Neural progenitor cell (in vitro differentiated cells): ENCODE data around the gene IL17B. TPM values are rescaled to one million over a fixed set of nuclear protein-coding genes. Genes with fewer than 3 reads are reported as not detected.

Experiments
- DNase-seq: peaks from one replicate; pipeline ENCODE4 v3.0.0-alpha.2; 2016; ENCODE audit warnings: low spot score
- H2AFZ ChIP-seq: fragments of 200-600 bp; sonication (generic); replicated peaks from 2 replicates; pipeline ENCODE4 v1.6.1; 2016; ENCODE audit warnings: antibody characterized with exemption
- H3F3A ChIP-seq: fragments of 200-600 bp; sonication (generic); 2 replicates; pipeline ENCODE4 v1.6.1; 2016; ENCODE audit warnings: antibody characterized with exemption, low read depth
- H3K27ac ChIP-seq: fragments of 200-600 bp; sonication (generic); 2 replicates; pipeline ENCODE4 v1.5.1; 2016; ENCODE audit warnings: mild to moderate bottlenecking
- H3K27me3 ChIP-seq: fragments of 200-600 bp; sonication (generic); 2 replicates; pipeline ENCODE4 v1.6.1; 2016; ENCODE audit warnings: mild to moderate bottlenecking, moderate library complexity
- H3K36me3 ChIP-seq: fragments of 200-600 bp; sonication (generic); 2 replicates; pipeline ENCODE4 v1.5.1; 2016
- H3K4me1 ChIP-seq: fragments of 200-600 bp; sonication (generic); 2 replicates; pipeline ENCODE4 v1.6.1; 2016; ENCODE audit warnings: mixed run types
- H3K4me2 ChIP-seq: fragments of 200-600 bp; sonication (generic); 2 replicates; pipeline ENCODE4 v1.6.1; 2016
- H3K4me3 ChIP-seq: fragments of 200-600 bp; sonication (generic); 2 replicates; pipeline ENCODE4 v1.5.1; 2016
- H3K79me2 ChIP-seq: fragments of 200-600 bp; sonication (generic); 2 replicates; pipeline ENCODE4 v1.6.1; 2016; ENCODE audit warnings: low read depth
- H3K9ac ChIP-seq: fragments of 200-600 bp; sonication (generic); 2 replicates; pipeline ENCODE4 v1.6.1; 2016
- H3K9me3 ChIP-seq: fragments of 200-600 bp; sonication (generic); 2 replicates; pipeline ENCODE4 v1.5.1; 2016; ENCODE audit warnings: low read depth
- H4K20me1 ChIP-seq: fragments of 200-600 bp; sonication (generic); 2 replicates; pipeline ENCODE4 v1.6.1; 2016; ENCODE audit warnings: low read depth
- H3K27ac Mint-ChIP-seq: 3 replicates; pipeline ENCODE4 v1.8.0; 2021; ENCODE audit warnings: mixed read lengths
- H3K27me3 Mint-ChIP-seq: 2 replicates; pipeline ENCODE4 v1.8.0; 2022; ENCODE audit warnings: low read depth, mild to moderate bottlenecking, inconsistent platforms, moderate library complexity, mixed read lengths; ENCODE audit not compliant: insufficient read depth
- H3K36me3 Mint-ChIP-seq: 3 replicates; pipeline ENCODE4 v1.8.0; 2021; ENCODE audit warnings: mixed read lengths
- H3K4me1 Mint-ChIP-seq: 3 replicates; pipeline ENCODE4 v1.8.0; 2021; ENCODE audit warnings: mixed read lengths
- H3K4me3 Mint-ChIP-seq: 3 replicates; pipeline ENCODE4 v1.8.0; 2021; ENCODE audit warnings: mild to moderate bottlenecking, moderate library complexity, mixed read lengths
- H3K9me3 Mint-ChIP-seq: 3 replicates; pipeline ENCODE4 v1.8.0; 2020; ENCODE audit warnings: mixed read lengths
- CTCF ChIP-seq: fragments of 200-600 bp; sonication (generic); IDR thresholded peaks from 2 replicates; pipeline ENCODE4 v1.5.1; 2017; ENCODE audit warnings: antibody characterized with exemption, mild to moderate bottlenecking
- EZH2 ChIP-seq: fragments of 200-600 bp; sonication (generic); IDR thresholded peaks from 2 replicates; pipeline ENCODE4 v1.6.1; 2017; ENCODE audit warnings: antibody characterized with exemption, mild to moderate bottlenecking, moderate library complexity
- EZH2phosphoT487 ChIP-seq: fragments of 200-600 bp; sonication (generic); IDR thresholded peaks from 2 replicates; pipeline ENCODE4 v1.6.1; 2017; ENCODE audit warnings: antibody characterized with exemption
- total RNA-seq: library from RNA; depleted of rRNA; stranded (reverse); fragments of >200 nt; gene quantifications from 2 replicates; pipeline ENCODE4 v1.2.3, GENCODE V29; 2015; ENCODE audit warnings: low replicate concordance

Gene IL17B
- total RNA-seq, 1 donor from 2014 or later = not detected

- no peak for DNase-seq
- no peaks in the 10 kb centered on the region for H3K27me3 ChIP-seq
- no peak overlapping the region for H3K9ac ChIP-seq
- H3K4me1 ChIP-seq = peaks cover 43% of the 10 kb centered on the region
- no peak overlapping the region for H2AFZ ChIP-seq
- no peaks in the 10 kb centered on the region for H3K79me2 ChIP-seq
- H3K4me3 ChIP-seq = no peak overlapping the region
- H3K36me3 ChIP-seq = no peaks in the 10 kb centered on the region
- no peak overlapping the region for H3K27ac Mint-ChIP-seq
- H4K20me1 ChIP-seq = no peaks in the 10 kb centered on the region
- no peak overlapping the region for H3K4me2 ChIP-seq
- H3K4me1 Mint-ChIP-seq = peaks cover 59% of the 10 kb centered on the region
- H3K27ac ChIP-seq = peak overlapping the region; percentile 22
- H3K36me3 Mint-ChIP-seq = no peaks in the 10 kb centered on the region
- no peak for TF ChIP-seq CTCF
- no peak for TF ChIP-seq EZH2
- no peak for TF ChIP-seq EZH2phosphoT487
- H3K4me3 Mint-ChIP-seq = no peak overlapping the region
- H3F3A ChIP-seq = peaks cover 5% of the 10 kb centered on the region
- no peaks in the 10 kb centered on the region for H3K9me3 Mint-ChIP-seq
- peaks cover 6% of the 10 kb centered on the region for H3K27me3 Mint-ChIP-seq
- H3K9me3 ChIP-seq = no peaks in the 10 kb centered on the region
Observed at GRCh38 chr5:149419532-149419858, 40.4 kb upstream of the IL17B start.

- H3K79me2 ChIP-seq = no peaks in the 10 kb centered on the region
- Mint-ChIP-seq H3K4me1 (peaks cover 58% of the 10 kb centered on the region), H3K36me3 (no peaks in the 10 kb centered on the region), H3K27me3 (peaks cover 8% of the 10 kb centered on the region), H3K9me3 (no peaks in the 10 kb centered on the region), H3K4me3 (no peak overlapping the region), H3K27ac (peak overlapping the region; percentile 89)
- peaks cover 38% of the 10 kb centered on the region for H3K4me1 ChIP-seq
- H2AFZ ChIP-seq = no peak overlapping the region
- no peak overlapping the region for H3K4me2 ChIP-seq
- H3K4me3 ChIP-seq = no peak overlapping the region
- H4K20me1 ChIP-seq = no peaks in the 10 kb centered on the region
- no peak for TF ChIP-seq CTCF
- no peak for TF ChIP-seq EZH2
- TF ChIP-seq EZH2phosphoT487 = no peak
- no peak for DNase-seq
- peaks cover 5% of the 10 kb centered on the region for H3F3A ChIP-seq
- H3K27ac ChIP-seq = no peak overlapping the region
- H3K9me3 ChIP-seq = no peaks in the 10 kb centered on the region
- no peaks in the 10 kb centered on the region for H3K27me3 ChIP-seq
- H3K36me3 ChIP-seq = no peaks in the 10 kb centered on the region
- H3K9ac ChIP-seq = no peak overlapping the region
Observed at GRCh38 chr5:149418910-149419531, 39.9 kb upstream of the IL17B start.

GRCh38 chr5:149417711-149418368, 38.7 kb upstream of the IL17B start:
- H3K36me3 Mint-ChIP-seq = no peaks in the 10 kb centered on the region
- peaks cover 26% of the 10 kb centered on the region for H3K4me1 ChIP-seq
- no peaks in the 10 kb centered on the region for H4K20me1 ChIP-seq
- no peak overlapping the region for H3K9ac ChIP-seq
- peaks cover 49% of the 10 kb centered on the region for H3K4me1 Mint-ChIP-seq
- H3K4me2 ChIP-seq = peak overlapping the region; percentile 7
- TF ChIP-seq EZH2phosphoT487 (no peak), CTCF (no peak), EZH2 (no peak)
- H3K27ac ChIP-seq = no peak overlapping the region
- no peaks in the 10 kb centered on the region for H3K9me3 Mint-ChIP-seq
- H3K27ac Mint-ChIP-seq = peak overlapping the region; percentile 79
- no peaks in the 10 kb centered on the region for H3K36me3 ChIP-seq
- H3K9me3 ChIP-seq = no peaks in the 10 kb centered on the region
- H3K79me2 ChIP-seq = no peaks in the 10 kb centered on the region
- DNase-seq = no peak
- no peaks in the 10 kb centered on the region for H3K27me3 ChIP-seq
- peaks cover 8% of the 10 kb centered on the region for H3K27me3 Mint-ChIP-seq
- peaks cover 5% of the 10 kb centered on the region for H3F3A ChIP-seq
- H3K4me3 Mint-ChIP-seq = no peak overlapping the region
- no peak overlapping the region for H2AFZ ChIP-seq
- no peak overlapping the region for H3K4me3 ChIP-seq
